Liver (tissue), 3 donors: Measurements from ENCODE around the gene PIK3R6.

Source experiments
- RXRA ChIP-seq, 2 donors: IDR thresholded peaks; 2 replicates each; pipeline ENCODE4 v1.6.1; 2017 to 2018; ENCODE audit warnings: antibody characterized with exemption in 2 of 2, mild to moderate bottlenecking in 1 of 2
- TAF1 ChIP-seq: conservative IDR thresholded peaks from 2 replicates; pipeline ENCODE4 v1.6.1; 2016; ENCODE audit warnings: antibody characterized with exemption, mild to moderate bottlenecking
- TF ChIP-seq, protein P1 (sequence below): fragments of 150-350 bp; IDR thresholded peaks from 2 replicates; pipeline ENCODE4 v1.5.1; 2017; ENCODE audit warnings: improper control_type of control experiment, low read depth, low read length; ENCODE audit not compliant: missing input control
- TF ChIP-seq, protein P2 (sequence below): IDR thresholded peaks from 2 replicates; pipeline ENCODE4 v1.6.1; 2016; ENCODE audit warnings: antibody characterized with exemption
- TF ChIP-seq, protein P3 (sequence below): IDR thresholded peaks from 2 replicates; pipeline ENCODE4 v1.6.1; 2016; ENCODE audit warnings: antibody characterized with exemption, mild to moderate bottlenecking
- donor health status: healthy.
- donor health status: healthy.

DNA sequence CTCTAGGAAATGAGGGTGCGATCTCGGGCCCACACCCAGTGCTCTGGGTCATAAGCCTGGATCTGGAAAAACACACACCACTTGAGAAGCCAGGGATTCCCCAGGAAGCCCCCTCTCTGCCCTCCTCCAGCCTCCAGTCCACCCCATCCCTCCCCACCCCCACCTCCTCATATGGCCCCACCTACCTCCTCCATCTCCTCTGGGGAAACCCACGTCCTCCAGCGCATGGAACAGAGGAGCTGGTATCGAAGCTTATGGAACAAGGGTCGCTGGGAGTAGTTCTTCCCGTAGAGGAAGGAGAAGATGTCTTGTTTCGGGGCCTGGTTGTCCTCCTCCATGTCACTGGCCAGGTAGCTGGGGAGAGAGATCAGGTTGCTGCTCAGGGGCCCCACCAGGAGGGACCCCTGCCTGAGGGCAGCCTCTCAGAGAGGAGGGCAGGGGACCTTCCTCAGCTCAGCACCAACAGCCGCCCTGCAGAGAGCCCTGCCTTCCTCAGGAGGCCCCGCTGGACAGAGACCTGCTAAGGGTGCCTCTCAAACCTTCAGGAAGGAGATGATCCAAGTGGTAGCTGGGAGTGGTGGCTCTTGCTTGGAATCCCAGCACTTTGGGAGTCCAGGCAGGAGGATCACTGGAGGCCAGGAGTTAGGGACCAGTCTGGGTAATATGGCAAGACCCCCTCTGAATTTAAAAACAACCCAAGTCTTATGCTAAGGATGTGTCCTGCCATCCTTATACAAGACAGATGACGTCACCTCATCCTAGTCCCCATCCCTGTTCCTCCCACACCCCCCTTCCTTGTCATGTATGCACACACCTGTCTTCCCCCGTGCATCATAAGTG, 114.1 kb downstream of the PIK3R6 start:
- TF ChIP-seq TAF1 = no peak
- TF ChIP-seq, protein P1, sequence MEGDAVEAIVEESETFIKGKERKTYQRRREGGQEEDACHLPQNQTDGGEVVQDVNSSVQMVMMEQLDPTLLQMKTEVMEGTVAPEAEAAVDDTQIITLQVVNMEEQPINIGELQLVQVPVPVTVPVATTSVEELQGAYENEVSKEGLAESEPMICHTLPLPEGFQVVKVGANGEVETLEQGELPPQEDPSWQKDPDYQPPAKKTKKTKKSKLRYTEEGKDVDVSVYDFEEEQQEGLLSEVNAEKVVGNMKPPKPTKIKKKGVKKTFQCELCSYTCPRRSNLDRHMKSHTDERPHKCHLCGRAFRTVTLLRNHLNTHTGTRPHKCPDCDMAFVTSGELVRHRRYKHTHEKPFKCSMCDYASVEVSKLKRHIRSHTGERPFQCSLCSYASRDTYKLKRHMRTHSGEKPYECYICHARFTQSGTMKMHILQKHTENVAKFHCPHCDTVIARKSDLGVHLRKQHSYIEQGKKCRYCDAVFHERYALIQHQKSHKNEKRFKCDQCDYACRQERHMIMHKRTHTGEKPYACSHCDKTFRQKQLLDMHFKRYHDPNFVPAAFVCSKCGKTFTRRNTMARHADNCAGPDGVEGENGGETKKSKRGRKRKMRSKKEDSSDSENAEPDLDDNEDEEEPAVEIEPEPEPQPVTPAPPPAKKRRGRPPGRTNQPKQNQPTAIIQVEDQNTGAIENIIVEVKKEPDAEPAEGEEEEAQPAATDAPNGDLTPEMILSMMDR = no peak
- TF ChIP-seq, protein P2, sequence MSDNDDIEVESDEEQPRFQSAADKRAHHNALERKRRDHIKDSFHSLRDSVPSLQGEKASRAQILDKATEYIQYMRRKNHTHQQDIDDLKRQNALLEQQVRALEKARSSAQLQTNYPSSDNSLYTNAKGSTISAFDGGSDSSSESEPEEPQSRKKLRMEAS = no peak
- TF ChIP-seq RXRA (IDR thresholded peaks at IDR 0.05) = no peak
- TF ChIP-seq, protein P3, sequence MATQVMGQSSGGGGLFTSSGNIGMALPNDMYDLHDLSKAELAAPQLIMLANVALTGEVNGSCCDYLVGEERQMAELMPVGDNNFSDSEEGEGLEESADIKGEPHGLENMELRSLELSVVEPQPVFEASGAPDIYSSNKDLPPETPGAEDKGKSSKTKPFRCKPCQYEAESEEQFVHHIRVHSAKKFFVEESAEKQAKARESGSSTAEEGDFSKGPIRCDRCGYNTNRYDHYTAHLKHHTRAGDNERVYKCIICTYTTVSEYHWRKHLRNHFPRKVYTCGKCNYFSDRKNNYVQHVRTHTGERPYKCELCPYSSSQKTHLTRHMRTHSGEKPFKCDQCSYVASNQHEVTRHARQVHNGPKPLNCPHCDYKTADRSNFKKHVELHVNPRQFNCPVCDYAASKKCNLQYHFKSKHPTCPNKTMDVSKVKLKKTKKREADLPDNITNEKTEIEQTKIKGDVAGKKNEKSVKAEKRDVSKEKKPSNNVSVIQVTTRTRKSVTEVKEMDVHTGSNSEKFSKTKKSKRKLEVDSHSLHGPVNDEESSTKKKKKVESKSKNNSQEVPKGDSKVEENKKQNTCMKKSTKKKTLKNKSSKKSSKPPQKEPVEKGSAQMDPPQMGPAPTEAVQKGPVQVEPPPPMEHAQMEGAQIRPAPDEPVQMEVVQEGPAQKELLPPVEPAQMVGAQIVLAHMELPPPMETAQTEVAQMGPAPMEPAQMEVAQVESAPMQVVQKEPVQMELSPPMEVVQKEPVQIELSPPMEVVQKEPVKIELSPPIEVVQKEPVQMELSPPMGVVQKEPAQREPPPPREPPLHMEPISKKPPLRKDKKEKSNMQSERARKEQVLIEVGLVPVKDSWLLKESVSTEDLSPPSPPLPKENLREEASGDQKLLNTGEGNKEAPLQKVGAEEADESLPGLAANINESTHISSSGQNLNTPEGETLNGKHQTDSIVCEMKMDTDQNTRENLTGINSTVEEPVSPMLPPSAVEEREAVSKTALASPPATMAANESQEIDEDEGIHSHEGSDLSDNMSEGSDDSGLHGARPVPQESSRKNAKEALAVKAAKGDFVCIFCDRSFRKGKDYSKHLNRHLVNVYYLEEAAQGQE = no peak
